HG03442 (cell line): ENCODE measurements around the gene CABP4.

Experiments used
- ATAC-seq: cut with Tn5 transposase; IDR thresholded peaks from one replicate; pipeline ENCODE4 v1.9.1; 2021; ENCODE audit warnings: mild to moderate bottlenecking, moderate library complexity; ENCODE audit not compliant: unreplicated experiment

CABP4 gene

GRCh38 chr11:67455054-67455453, at the start of gene CABP4:
CABP4 (plus strand) TSS chr11:67455354; CDS start chr11:67455424, 70 bp downstream.
- ATAC-seq, result no peak

GRCh38 chr11:67405688-67406339, 49.3 kb upstream of the CABP4 start:
- no peak for ATAC-seq

GRCh38 chr11:67406420-67406968, 48.7 kb upstream of the CABP4 start:
- ATAC-seq, result no peak

- ATAC-seq, result no peak
These were observed 48.0 kb upstream of the CABP4 start for GRCh38 chr11:67406969-67407687.

GRCh38 chr11:67407688-67408163, 47.4 kb upstream of the CABP4 start:
- no peak for ATAC-seq

- ATAC-seq, result no peak
These were observed 46.5 kb upstream of the CABP4 start for GRCh38 chr11:67408437-67409200.

- ATAC-seq, result no peak
These were observed 45.9 kb upstream of the CABP4 start for GRCh38 chr11:67409261-67409666.

GRCh38 chr11:67409781-67410368, 45.3 kb upstream of the CABP4 start:
- no peak for ATAC-seq

GRCh38 chr11:67410369-67410831, 44.8 kb upstream of the CABP4 start:
- no peak for ATAC-seq

GRCh38 chr11:67410984-67411784, 44.0 kb upstream of the CABP4 start:
- no peak for ATAC-seq

- ATAC-seq, result no peak
These were observed 43.4 kb upstream of the CABP4 start for GRCh38 chr11:67411785-67412152.

GRCh38 chr11:67412495-67413179, 42.5 kb upstream of the CABP4 start:
- ATAC-seq, result no peak

- ATAC-seq, result no peak
These were observed 41.8 kb upstream of the CABP4 start for GRCh38 chr11:67413266-67413849.

GRCh38 chr11:67415501-67416304, 39.5 kb upstream of the CABP4 start, which contains the start of gene CARNS1:
CARNS1 (plus strand) TSS chr11:67415678; CDS start chr11:67416200, 522 bp downstream.
- no peak for ATAC-seq

- no peak for ATAC-seq
These were observed 38.5 kb upstream of the CABP4 start for GRCh38 chr11:67416416-67417335.

GRCh38 chr11:67417425-67417824, 37.7 kb upstream of the CABP4 start:
- ATAC-seq, result no peak
